ENCODE results near the gene NMRK2. TPM values are rescaled to one million over a fixed set of nuclear protein-coding genes. Genes with fewer than 3 reads are reported as not detected.
"Not testable (repeated sequence)": the region's sequence is repeated elsewhere in the genome, so short reads cannot be mapped to it uniquely, and the experiment has no call there.

The NMRK2 gene
- total RNA-seq, 1 experiment from 2014 or later, result not detected

- H3K27ac ChIP-seq (ENCODE audit: low read depth, low read length, poor library complexity, severe bottlenecking), result no peak overlapping the region
- H3K9me3 ChIP-seq (ENCODE audit: low read depth, low read length, poor library complexity, severe bottlenecking), result no peaks in the 10 kb centered on the region
- DNase-seq (ENCODE audit: low spot score), result no peak
- peaks cover 6% of the 10 kb centered on the region for H3K36me3 ChIP-seq (ENCODE audit: insufficient read depth, low read length, poor library complexity, severe bottlenecking)
- H3K4me1 ChIP-seq (ENCODE audit: insufficient read depth, low read length, poor library complexity, severe bottlenecking), result no peaks in the 10 kb centered on the region
- no peak overlapping the region for H3K4me3 ChIP-seq (ENCODE audit: low read depth, low read length, poor library complexity, severe bottlenecking)
- BruUV-seq (replicated peaks), result no TSS peak
- intact Hi-C loops (cut with micrococcal nuclease; ENCODE audit: unreplicated experiment), result no loop called here
- CTCF ChIA-PET, result interaction anchor here (0.5 kb wide), 1 partner anchor 66 kb away, joined by 3 read pairs; no protein-coding TSS in a partner anchor
- POLR2A ChIA-PET (ENCODE audit: low non-redundant PET), result no interaction called here
- no peaks in the 10 kb centered on the region for H3K27me3 ChIP-seq (replicated peaks; ENCODE audit: insufficient read depth, low read depth, low read length, poor library complexity)
- no peak for TF ChIP-seq CTCF (conservative IDR thresholded peaks at IDR 0.05; ENCODE audit: low read depth, low read length)
- no peak for TF ChIP-seq EZH2 (IDR thresholded peaks at IDR 0.05; ENCODE audit: borderline replicate concordance, low read depth, low read length, poor library complexity, severe bottlenecking)
Observed at GRCh38 chr19:3954107-3954506, 21.2 kb downstream of the NMRK2 start.

- intact Hi-C loops (cut with micrococcal nuclease; ENCODE audit: unreplicated experiment); BruUV-seq (replicated peaks); H3K27ac ChIP-seq (ENCODE audit: low read depth, low read length, poor library complexity, severe bottlenecking); POLR2A ChIA-PET (ENCODE audit: low non-redundant PET); H3K9me3 ChIP-seq (ENCODE audit: low read depth, low read length, poor library complexity, severe bottlenecking); DNase-seq (ENCODE audit: low spot score); H3K4me3 ChIP-seq (ENCODE audit: low read depth, low read length, poor library complexity, severe bottlenecking); H3K27me3 ChIP-seq (replicated peaks; ENCODE audit: insufficient read depth, low read depth, low read length, poor library complexity); H3K36me3 ChIP-seq (ENCODE audit: insufficient read depth, low read length, poor library complexity, severe bottlenecking); H3K4me1 ChIP-seq (ENCODE audit: insufficient read depth, low read length, poor library complexity, severe bottlenecking): not testable (repeated sequence)
- CTCF ChIA-PET, result interaction anchor here (0.6 kb wide), 1 partner anchor 13 kb away, joined by 3 read pairs; no protein-coding TSS in a partner anchor
Observed at GRCh38 chr19:3955276-3955675, 22.4 kb downstream of the NMRK2 start.

GRCh38 chr19:3955688-3956087 lies 22.8 kb downstream of the NMRK2 start:
- Histone ChIP-seq H3K36me3 (ENCODE audit: insufficient read depth, low read length, poor library complexity, severe bottlenecking) (peaks cover 9% of the 10 kb centered on the region), H3K9me3 (ENCODE audit: low read depth, low read length, poor library complexity, severe bottlenecking) (no peaks in the 10 kb centered on the region), H3K27me3 (replicated peaks; ENCODE audit: insufficient read depth, low read depth, low read length, poor library complexity) (no peaks in the 10 kb centered on the region), H3K4me3 (ENCODE audit: low read depth, low read length, poor library complexity, severe bottlenecking) (no peak overlapping the region), H3K4me1 (ENCODE audit: insufficient read depth, low read length, poor library complexity, severe bottlenecking) (no peaks in the 10 kb centered on the region), H3K27ac (ENCODE audit: low read depth, low read length, poor library complexity, severe bottlenecking) (no peak overlapping the region)
- intact Hi-C loops (cut with micrococcal nuclease; ENCODE audit: unreplicated experiment), result no loop called here
- TF ChIP-seq CTCF (conservative IDR thresholded peaks at IDR 0.05; ENCODE audit: low read depth, low read length), result no peak
- no peak for TF ChIP-seq EZH2 (IDR thresholded peaks at IDR 0.05; ENCODE audit: borderline replicate concordance, low read depth, low read length, poor library complexity, severe bottlenecking)
- DNase-seq (ENCODE audit: low spot score), result no peak
- no TSS peak for BruUV-seq (replicated peaks)
- ChIA-PET CTCF (interaction anchor here (0.6 kb wide), 1 partner anchor 13 kb away, joined by 3 read pairs; no protein-coding TSS in a partner anchor), POLR2A (ENCODE audit: low non-redundant PET) (no interaction called here)

Measured in A673 (cell line).